WTC11 (cell line): ENCODE measurements around the gene B3GNT9.

Experiments used
- ETV6 ChIP-seq: sonication (generic); formaldehyde crosslinking; IDR thresholded peaks from 2 replicates; pipeline ENCODE4 v1.8.1; 2022; ENCODE audit warnings: mild to moderate bottlenecking, missing genetic modification reagents
- KAT7 ChIP-seq: sonication (generic); formaldehyde crosslinking; IDR thresholded peaks from 2 replicates; pipeline ENCODE4 v1.8.1; 2023; ENCODE audit warnings: missing genetic modification reagents, mild to moderate bottlenecking, borderline replicate concordance
- TF ChIP-seq, protein P1 (sequence below): sonication (generic); formaldehyde crosslinking; IDR thresholded peaks from 2 replicates; pipeline ENCODE4 v1.8.1; 2023; ENCODE audit warnings: mild to moderate bottlenecking, missing genetic modification reagents, borderline replicate concordance
- TF ChIP-seq, protein P2 (sequence below): fragments of 200-600 bp; IDR thresholded peaks from 2 replicates; pipeline ENCODE4 v1.8.0; 2022; ENCODE audit warnings: antibody characterized with exemption

DNA sequence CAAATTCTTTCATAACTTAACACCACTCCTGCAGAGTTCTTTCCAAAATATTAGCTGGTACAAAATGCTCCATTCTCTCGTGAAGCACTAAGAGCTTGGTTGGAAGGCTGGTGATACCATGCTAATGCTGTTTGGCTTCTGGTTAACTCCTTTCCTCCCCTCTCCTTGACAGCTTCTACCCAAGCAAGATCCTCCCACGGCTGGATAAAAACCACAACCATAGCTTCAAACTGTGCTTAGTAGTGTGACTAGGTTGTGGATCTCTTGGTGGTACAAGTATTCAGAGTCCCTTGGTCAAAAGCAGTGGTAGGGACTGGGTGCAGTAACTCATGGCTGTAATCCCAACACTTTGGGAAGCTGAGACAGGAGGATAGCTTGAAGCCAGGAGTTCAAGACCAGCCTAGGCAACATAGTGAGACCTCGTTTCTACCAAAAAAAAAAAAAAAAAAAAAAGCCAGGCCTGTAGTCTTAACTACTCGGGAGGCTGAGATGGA, 38.8 kb downstream of the B3GNT9 start:
- TF ChIP-seq ETV6 (CRISPR knock-in tag): no peak
- no peak for TF ChIP-seq KAT7 (CRISPR knock-in tag)
- TF ChIP-seq, protein P1, sequence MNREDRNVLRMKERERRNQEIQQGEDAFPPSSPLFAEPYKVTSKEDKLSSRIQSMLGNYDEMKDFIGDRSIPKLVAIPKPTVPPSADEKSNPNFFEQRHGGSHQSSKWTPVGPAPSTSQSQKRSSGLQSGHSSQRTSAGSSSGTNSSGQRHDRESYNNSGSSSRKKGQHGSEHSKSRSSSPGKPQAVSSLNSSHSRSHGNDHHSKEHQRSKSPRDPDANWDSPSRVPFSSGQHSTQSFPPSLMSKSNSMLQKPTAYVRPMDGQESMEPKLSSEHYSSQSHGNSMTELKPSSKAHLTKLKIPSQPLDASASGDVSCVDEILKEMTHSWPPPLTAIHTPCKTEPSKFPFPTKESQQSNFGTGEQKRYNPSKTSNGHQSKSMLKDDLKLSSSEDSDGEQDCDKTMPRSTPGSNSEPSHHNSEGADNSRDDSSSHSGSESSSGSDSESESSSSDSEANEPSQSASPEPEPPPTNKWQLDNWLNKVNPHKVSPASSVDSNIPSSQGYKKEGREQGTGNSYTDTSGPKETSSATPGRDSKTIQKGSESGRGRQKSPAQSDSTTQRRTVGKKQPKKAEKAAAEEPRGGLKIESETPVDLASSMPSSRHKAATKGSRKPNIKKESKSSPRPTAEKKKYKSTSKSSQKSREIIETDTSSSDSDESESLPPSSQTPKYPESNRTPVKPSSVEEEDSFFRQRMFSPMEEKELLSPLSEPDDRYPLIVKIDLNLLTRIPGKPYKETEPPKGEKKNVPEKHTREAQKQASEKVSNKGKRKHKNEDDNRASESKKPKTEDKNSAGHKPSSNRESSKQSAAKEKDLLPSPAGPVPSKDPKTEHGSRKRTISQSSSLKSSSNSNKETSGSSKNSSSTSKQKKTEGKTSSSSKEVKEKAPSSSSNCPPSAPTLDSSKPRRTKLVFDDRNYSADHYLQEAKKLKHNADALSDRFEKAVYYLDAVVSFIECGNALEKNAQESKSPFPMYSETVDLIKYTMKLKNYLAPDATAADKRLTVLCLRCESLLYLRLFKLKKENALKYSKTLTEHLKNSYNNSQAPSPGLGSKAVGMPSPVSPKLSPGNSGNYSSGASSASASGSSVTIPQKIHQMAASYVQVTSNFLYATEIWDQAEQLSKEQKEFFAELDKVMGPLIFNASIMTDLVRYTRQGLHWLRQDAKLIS: no peak
- TF ChIP-seq, protein P2, sequence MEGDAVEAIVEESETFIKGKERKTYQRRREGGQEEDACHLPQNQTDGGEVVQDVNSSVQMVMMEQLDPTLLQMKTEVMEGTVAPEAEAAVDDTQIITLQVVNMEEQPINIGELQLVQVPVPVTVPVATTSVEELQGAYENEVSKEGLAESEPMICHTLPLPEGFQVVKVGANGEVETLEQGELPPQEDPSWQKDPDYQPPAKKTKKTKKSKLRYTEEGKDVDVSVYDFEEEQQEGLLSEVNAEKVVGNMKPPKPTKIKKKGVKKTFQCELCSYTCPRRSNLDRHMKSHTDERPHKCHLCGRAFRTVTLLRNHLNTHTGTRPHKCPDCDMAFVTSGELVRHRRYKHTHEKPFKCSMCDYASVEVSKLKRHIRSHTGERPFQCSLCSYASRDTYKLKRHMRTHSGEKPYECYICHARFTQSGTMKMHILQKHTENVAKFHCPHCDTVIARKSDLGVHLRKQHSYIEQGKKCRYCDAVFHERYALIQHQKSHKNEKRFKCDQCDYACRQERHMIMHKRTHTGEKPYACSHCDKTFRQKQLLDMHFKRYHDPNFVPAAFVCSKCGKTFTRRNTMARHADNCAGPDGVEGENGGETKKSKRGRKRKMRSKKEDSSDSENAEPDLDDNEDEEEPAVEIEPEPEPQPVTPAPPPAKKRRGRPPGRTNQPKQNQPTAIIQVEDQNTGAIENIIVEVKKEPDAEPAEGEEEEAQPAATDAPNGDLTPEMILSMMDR: no peak
